ENCODE results near the gene DDOST. TPM values are rescaled to one million over a fixed set of nuclear protein-coding genes. Genes with fewer than 3 reads are reported as not detected.

Gene DDOST
- polyA plus RNA-seq, 2 of the 4 experiments (the other 2 are of a cell fraction) = 158 to 231 TPM

- no peak overlapping the region for H3K4me2 ChIP-seq
- H3K27ac ChIP-seq = no peak overlapping the region
- ATAC-seq (no peak), FAIRE-seq (no peak), DNase-seq (ENCODE audit: low read depth in 1 of 2, low spot score in 1 of 2) (no peak)
- H3K4me3 ChIP-seq = no peak overlapping the region
- peaks cover 18% of the 10 kb centered on the region for H3K4me1 ChIP-seq
- ChIA-PET CTCF (interaction anchor here (0.6 to 8.6 kb wide), 6 partner anchors 11 to 255 kb away, joined by 3 to 101 read pairs (median 4); partner anchors contain the start of gene DDOST), POLR2A (no interaction called here)
- WGBS (ENCODE audit: missing lambda C conversion rate) = 89% methylated on average over 8 of the region's 8 CpGs
- H3K9me3 ChIP-seq = no peaks in the 10 kb centered on the region
- no peak for TF ChIP-seq ZNF302 (CRISPR knock-in tag; IDR thresholded peaks at IDR 0.05)
- TF ChIP-seq SMC3 (IDR thresholded peaks at IDR 0.05) = no peak
- no peak for TF ChIP-seq NPAS2 (CRISPR knock-in tag; IDR thresholded peaks at IDR 0.05; ENCODE audit: borderline replicate concordance)
- TF ChIP-seq HES2 (IDR thresholded peaks at IDR 0.05) = no peak
- no peak for TF ChIP-seq HMGXB4 (CRISPR knock-in tag; IDR thresholded peaks at IDR 0.05; ENCODE audit: borderline replicate concordance)
- TF ChIP-seq CTCF (IDR thresholded peaks at IDR 0.05) = no peak
- no peak for TF ChIP-seq RAD21 (conservative IDR thresholded peaks at IDR 0.05 in 1 of 2, IDR thresholded peaks at IDR 0.05 in 1 of 2)
- TF ChIP-seq E2F6 (IDR thresholded peaks at IDR 0.05; ENCODE audit: borderline replicate concordance, low read depth) = no peak
- TF ChIP-seq POLR2AphosphoS2 (conservative IDR thresholded peaks at IDR 0.05; ENCODE audit: low read length) = no peak
- TF ChIP-seq JUNB (IDR thresholded peaks at IDR 0.05) = no peak
- TF ChIP-seq NR3C1 (IDR thresholded peaks at IDR 0.05) = no peak
- TF ChIP-seq MAX (IDR thresholded peaks at IDR 0.05) = no peak
- TF ChIP-seq NFE2L2 (conservative IDR thresholded peaks at IDR 0.05; ENCODE audit: low read length) = no peak
- TF ChIP-seq PHF8 (IDR thresholded peaks at IDR 0.05; ENCODE audit: borderline replicate concordance, low read depth) = no peak
- TF ChIP-seq EP300 (IDR thresholded peaks at IDR 0.05) = no peak
- no peak for TF ChIP-seq MAZ (IDR thresholded peaks at IDR 0.05; ENCODE audit: borderline replicate concordance, low read depth, low read length)
- no peak for TF ChIP-seq ZFP36 (IDR thresholded peaks at IDR 0.05; ENCODE audit: borderline replicate concordance, partially characterized antibody)
- no peak for TF ChIP-seq CBX8 (IDR thresholded peaks at IDR 0.05)
- no peak for TF ChIP-seq KDM1A (IDR thresholded peaks at IDR 0.05; ENCODE audit: low read depth)
- TF ChIP-seq EHMT2 (IDR thresholded peaks at IDR 0.05; ENCODE audit: low read depth) = no peak
Observed at GRCh38 chr1:20636785-20637347, 24.3 kb downstream of the DDOST start.

GRCh38 chr1:20634594-20635084 is 26.5 kb downstream of the DDOST start:
- peak in 1 of 2 experiments; percentile 64; a peak in 3 of 6 replicates for ATAC-seq
- ChIA-PET CTCF (interaction anchor here (1.1 to 5.9 kb wide), 5 partner anchors 8 to 111 kb away, joined by 6 to 90 read pairs (median 17); no protein-coding TSS in a partner anchor), POLR2A (interaction anchor here (0.9 to 1.9 kb wide), 2 partner anchors 82 to 96 kb away, joined by 5 to 7 read pairs; partner anchors contain the start of gene FAM43B)
- peak overlapping the region; percentile 98 for H3K4me2 ChIP-seq
- H3K27ac ChIP-seq = peak overlapping the region; percentile 92; a peak in 5 of 6 replicates
- no peak for DNase-seq (ENCODE audit: low read depth in 1 of 2, low spot score in 1 of 2)
- 52% methylated on average over 4 of the region's 4 CpGs for WGBS (ENCODE audit: missing lambda C conversion rate)
- no peaks in the 10 kb centered on the region for H3K9me3 ChIP-seq
- peaks cover 18% of the 10 kb centered on the region for H3K4me1 ChIP-seq
- no peak for FAIRE-seq
- peak overlapping the region; percentile 100 for H3K4me3 ChIP-seq
- TF ChIP-seq CHD4 (IDR thresholded peaks at IDR 0.05; ENCODE audit: borderline replicate concordance) (no peak), USF2 (IDR thresholded peaks at IDR 0.05) (no peak), CBX8 (IDR thresholded peaks at IDR 0.05) (no peak), HMGXB4 (CRISPR knock-in tag; IDR thresholded peaks at IDR 0.05; ENCODE audit: borderline replicate concordance) (no peak), PBX3 (IDR thresholded peaks at IDR 0.05) (no peak), ZC3H11A (IDR thresholded peaks at IDR 0.05) (no peak), RARB (CRISPR knock-in tag; IDR thresholded peaks at IDR 0.05) (no peak), HOXA7 (CRISPR knock-in tag; IDR thresholded peaks at IDR 0.05) (no peak)

Measured in A549 (cell line).